ENCODE data around the gene DLGAP1. TPM values are rescaled to one million over a fixed set of nuclear protein-coding genes. Genes with fewer than 3 reads are reported as not detected.

DLGAP1 gene
- total and polyA plus RNA-seq, 2 experiments from 2014 or later: 17.0 to 48.5 TPM

- TF ChIP-seq ETS1 (IDR thresholded peaks at IDR 0.05): no peak
- no peak for TF ChIP-seq ZNF462 (CRISPR knock-in tag; IDR thresholded peaks at IDR 0.05)
Observed at GRCh38 chr18:3713708-3714107, 741.4 kb downstream of the DLGAP1 start (continued).

GRCh38 chr18:3713166-3713565, 741.9 kb downstream of the DLGAP1 start:
- H3K4me1 Mint-ChIP-seq: no peaks in the 10 kb centered on the region; the same call in 2 of the 3 replicates
- ATAC-seq (no peak), DNase-seq (ENCODE audit: low spot score) (no peak)
- H3K36me3 ChIP-seq (ENCODE audit: insufficient read depth): no peaks in the 10 kb centered on the region
- H3K79me2 ChIP-seq (replicated peaks; ENCODE audit: insufficient read depth): no peaks in the 10 kb centered on the region
- H3K9me3 Mint-ChIP-seq: no peaks in the 10 kb centered on the region
- H3F3A ChIP-seq (replicated peaks; ENCODE audit: low read depth): no peaks in the 10 kb centered on the region
- H3K36me3 Mint-ChIP-seq (ENCODE audit: low read depth): no peaks in the 10 kb centered on the region
- no peaks in the 10 kb centered on the region for H3K27me3 ChIP-seq (ENCODE audit: insufficient read depth)
- H3K4me1 ChIP-seq (ENCODE audit: insufficient read depth): 0 out of 2 replicates have a peak, but pooled peaks cover 4% of the 10 kb centered on the region
- no peak overlapping the region for H3K27ac ChIP-seq (ENCODE audit: low read depth)
- no peak overlapping the region for H3K4me2 ChIP-seq
- no peaks in the 10 kb centered on the region for H3K9me2 ChIP-seq (ENCODE audit: insufficient read depth)
- no peak overlapping the region for H3K27ac Mint-ChIP-seq
- TF ChIP-seq ZNF462 (CRISPR knock-in tag; IDR thresholded peaks at IDR 0.05) (no peak), CTCF (conservative IDR thresholded peaks at IDR 0.05; ENCODE audit: low read depth in 2 of 2) (no peak), ZNF114 (CRISPR knock-in tag; IDR thresholded peaks at IDR 0.05) (no peak), ETS1 (IDR thresholded peaks at IDR 0.05) (no peak)
- no peaks in the 10 kb centered on the region for H4K20me1 ChIP-seq (replicated peaks; ENCODE audit: insufficient read depth)
- no peak overlapping the region for H2AFZ ChIP-seq
- H3K4me3 Mint-ChIP-seq: no peak overlapping the region
- H3K4me3 ChIP-seq: no peak overlapping the region
- H3K27me3 Mint-ChIP-seq (ENCODE audit: insufficient read depth, low read depth, poor library complexity): peaks cover 5% of the 10 kb centered on the region

Measured in GM23338 (cell line).